Stomach (tissue), 9 donors: ENCODE results near the gene ZNF277. TPM values are rescaled to one million over a fixed set of nuclear protein-coding genes. Genes with fewer than 3 reads are reported as not detected.
"Not testable (repeated sequence)": the region's sequence is repeated elsewhere in the genome, so short reads cannot be mapped to it uniquely, and the experiment has no call there.

ENCODE experiments used
- DNase-seq, 2 donors: peaks; one replicate each; pipeline versions ENCODE4 v3.0.0 to v3.0.0-alpha.2; 2013 to 2019
- H3K27ac ChIP-seq, 5 donors: fragments of 200-600 bp in 4 of 5; sonication (generic) in 4 of 5; one replicate each; pipeline ENCODE4 v1.5.1; 2013 to 2019; ENCODE audit warnings: mild to moderate bottlenecking in 1 of 5, moderate library complexity in 1 of 5
- H3K27me3 ChIP-seq, 3 donors: fragments of 200-600 bp; sonication (generic); one replicate each; pipeline ENCODE4 v1.5.1; 2017 to 2019; ENCODE audit warnings: mixed run types in 1 of 3
- H3K36me3 ChIP-seq, 4 donors: fragments of 200-600 bp; sonication (generic); 1 replicate in 3 of 4; 2 replicates in 1 of 4; pipeline ENCODE4 v1.5.1; 2016 to 2019
- H3K4me1 ChIP-seq, 4 donors: fragments of 200-600 bp; sonication (generic); one replicate each; pipeline ENCODE4 v1.5.1; 2016 to 2019
- H3K4me3 ChIP-seq, 4 donors: fragments of 200-600 bp; sonication (generic) in 3 of 4; one replicate each; pipeline ENCODE4 v1.5.1; 2016 to 2019; ENCODE audit warnings: mild to moderate bottlenecking in 1 of 4
- H3K9me3 ChIP-seq, 4 donors: fragments of 200-600 bp; sonication (generic); one replicate each; pipeline ENCODE4 v1.5.1; 2016 to 2019
- EP300 ChIP-seq: sonication (generic); formaldehyde crosslinking; IDR thresholded peaks from one replicate; pipeline ENCODE4 v1.6.1; 2017; ENCODE audit warnings: antibody characterized with exemption
- POLR2A ChIP-seq, 4 donors: fragments of 450-650 bp; IDR thresholded peaks; one replicate each; pipeline ENCODE4 v1.6.1; 2016; ENCODE audit warnings: antibody characterized with exemption in 4 of 4, control low read depth in 2 of 4, mild to moderate bottlenecking in 1 of 4, moderate library complexity in 1 of 4
- POLR2AphosphoS5 ChIP-seq, 3 donors: sonication (generic); formaldehyde crosslinking; IDR thresholded peaks; one replicate each; pipeline ENCODE4 v1.6.1; 2016; ENCODE audit warnings: antibody characterized with exemption in 3 of 3
- WGBS, 5 donors: extraction: QIAGEN DNeasy Blood & Tissue Kit in 3 of 5; methylation state at CpG; one replicate each; pipeline versions ENCODE4 v1.1.5 to v1.1.7; 2013 to 2018; 5-methylcytosine and 5-hydroxymethylcytosine counted together
- intact Hi-C: fragments of 100-400 bp; cut with DNase I; formaldehyde crosslinking; loops from one replicate; pipeline ENCODE4 v1.15.1; 2023; ENCODE audit warnings: low total_unique reads
- polyA plus RNA-seq, 3 donors: library from polyadenylated mRNA; stranded (reverse); fragments of 200-250 nt; gene quantifications; one replicate each; pipeline ENCODE4 v1.2.3, GENCODE V29; 2013
- total RNA-seq, 5 donors: library from RNA; depleted of rRNA; stranded (reverse); fragments of >200 nt; gene quantifications; one replicate each; pipeline versions ENCODE4 v1.1.0 to v1.2.3, GENCODE V29; 2014 to 2016
- TF ChIP-seq, protein P1 (sequence below), 7 experiments: fragments of 450-650 bp in 4 of 7; fragments of 200-600 bp in 3 of 7; sonication (generic) in 3 of 7; IDR thresholded peaks; one replicate each; pipeline ENCODE4 v1.5.1; 2016 to 2019; ENCODE audit warnings: antibody characterized with exemption in 7 of 7, control low read depth in 2 of 7, mild to moderate bottlenecking in 1 of 7
- donor health status: healthy with polysubstance abuse.
- donor health status: Bipolar disorder and iron deficiency.
- donor health status: healthy.

ZNF277 gene
- total and polyA plus RNA-seq, 8 donors: 9.9 to 75.0 (median 27.2) TPM

DNA sequence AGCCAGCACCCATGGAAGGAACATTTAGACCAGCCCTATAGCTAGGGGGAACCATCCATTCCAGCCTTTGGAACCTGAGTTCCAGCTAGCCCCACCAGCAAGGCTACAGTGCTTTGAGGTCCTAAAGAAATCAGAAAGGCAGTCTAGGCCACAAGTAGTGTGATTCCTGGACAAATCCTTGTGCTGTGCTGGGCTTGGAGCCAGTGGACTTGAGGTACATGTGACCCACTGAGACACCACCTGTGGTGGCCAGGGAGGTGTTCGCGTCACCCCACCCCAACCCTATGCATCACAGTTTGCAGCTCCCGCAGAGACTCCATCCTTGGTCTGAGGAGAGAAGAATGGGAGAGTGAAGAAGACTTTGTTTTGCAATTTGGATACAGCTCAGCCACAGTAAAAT lies 31.8 kb downstream of the ZNF277 start:
- Histone ChIP-seq H3K9me3 (no peaks in the 10 kb centered on the region), H3K27ac (no peak overlapping the region), H3K4me3 (no peak overlapping the region), H3K27me3 (no peaks in the 10 kb centered on the region), H3K4me1 (peaks cover 0 to 4% (median 0%) of the 10 kb centered on the region in 4 donors), H3K36me3 (no peaks in the 10 kb centered on the region)
- intact Hi-C loops: no loop called here
- 98 to 100% (median 100%) methylated on average over 3 of the region's 3 CpGs for WGBS, 5 donors
- DNase-seq: no peak
- TF ChIP-seq POLR2AphosphoS5 (IDR thresholded peaks at IDR 0.05): no peak
- TF ChIP-seq POLR2A (IDR thresholded peaks at IDR 0.05): no peak
- no peak for TF ChIP-seq EP300
- TF ChIP-seq, protein P1, sequence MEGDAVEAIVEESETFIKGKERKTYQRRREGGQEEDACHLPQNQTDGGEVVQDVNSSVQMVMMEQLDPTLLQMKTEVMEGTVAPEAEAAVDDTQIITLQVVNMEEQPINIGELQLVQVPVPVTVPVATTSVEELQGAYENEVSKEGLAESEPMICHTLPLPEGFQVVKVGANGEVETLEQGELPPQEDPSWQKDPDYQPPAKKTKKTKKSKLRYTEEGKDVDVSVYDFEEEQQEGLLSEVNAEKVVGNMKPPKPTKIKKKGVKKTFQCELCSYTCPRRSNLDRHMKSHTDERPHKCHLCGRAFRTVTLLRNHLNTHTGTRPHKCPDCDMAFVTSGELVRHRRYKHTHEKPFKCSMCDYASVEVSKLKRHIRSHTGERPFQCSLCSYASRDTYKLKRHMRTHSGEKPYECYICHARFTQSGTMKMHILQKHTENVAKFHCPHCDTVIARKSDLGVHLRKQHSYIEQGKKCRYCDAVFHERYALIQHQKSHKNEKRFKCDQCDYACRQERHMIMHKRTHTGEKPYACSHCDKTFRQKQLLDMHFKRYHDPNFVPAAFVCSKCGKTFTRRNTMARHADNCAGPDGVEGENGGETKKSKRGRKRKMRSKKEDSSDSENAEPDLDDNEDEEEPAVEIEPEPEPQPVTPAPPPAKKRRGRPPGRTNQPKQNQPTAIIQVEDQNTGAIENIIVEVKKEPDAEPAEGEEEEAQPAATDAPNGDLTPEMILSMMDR (IDR thresholded peaks at IDR 0.05): no peak

- intact Hi-C loops: no loop called here
- no peak overlapping the region for H3K4me3 ChIP-seq
- no peaks in the 10 kb centered on the region for H3K36me3 ChIP-seq
- no peaks in the 10 kb centered on the region for H3K4me1 ChIP-seq
- H3K27ac ChIP-seq: no peak overlapping the region
- no peaks in the 10 kb centered on the region for H3K27me3 ChIP-seq
- WGBS, 5 donors: 94 to 99% (median 96%) methylated on average over 9 of the region's 9 CpGs
- DNase-seq: no peak
- H3K9me3 ChIP-seq: no peaks in the 10 kb centered on the region
- TF ChIP-seq POLR2AphosphoS5 (IDR thresholded peaks at IDR 0.05) (no peak), POLR2A (IDR thresholded peaks at IDR 0.05) (no peak), EP300 (no peak)
- TF ChIP-seq, protein P1 (IDR thresholded peaks at IDR 0.05): no peak
These were observed 32.5 kb downstream of the ZNF277 start for GRCh38 chr7:112238852-112239610.

- H3K9me3 ChIP-seq: no peaks in the 10 kb centered on the region
- WGBS, 5 donors: 94 to 100% (median 98%) methylated on average over 2 of the region's 2 CpGs
- H3K36me3 ChIP-seq: no peaks in the 10 kb centered on the region
- no peak for DNase-seq
- TF ChIP-seq EP300 (no peak), POLR2AphosphoS5 (IDR thresholded peaks at IDR 0.05) (no peak), POLR2A (IDR thresholded peaks at IDR 0.05) (no peak)
- TF ChIP-seq, protein P1 (IDR thresholded peaks at IDR 0.05): peak in 1 of 7 experiments; percentile 6
- intact Hi-C loops: no loop called here
- no peak overlapping the region for H3K27ac ChIP-seq
- H3K4me3 ChIP-seq: no peak overlapping the region
- H3K4me1 ChIP-seq: peaks cover 0 to 13% (median 0%) of the 10 kb centered on the region in 4 donors
- no peaks in the 10 kb centered on the region for H3K27me3 ChIP-seq
These were observed 42.1 kb downstream of the ZNF277 start for GRCh38 chr7:112248598-112248997.

GRCh38 chr7:112249967-112250366 lies 43.5 kb downstream of the ZNF277 start:
- peaks cover 0 to 13% (median 5%) of the 10 kb centered on the region in 4 donors for H3K4me1 ChIP-seq
- WGBS, 5 donors: 73 to 86% (median 78%) methylated on average over 13 of the region's 13 CpGs
- intact Hi-C loops, H3K4me3 ChIP-seq, H3K9me3 ChIP-seq, H3K27ac ChIP-seq, H3K27me3 ChIP-seq, DNase-seq, H3K36me3 ChIP-seq: not testable (repeated sequence)

GRCh38 chr7:112252141-112252540 lies 45.6 kb downstream of the ZNF277 start:
- H3K36me3 ChIP-seq: no peaks in the 10 kb centered on the region
- H3K27ac ChIP-seq: no peak overlapping the region
- WGBS, 5 donors: 76 to 92% (median 89%) methylated on average over 3 of the region's 3 CpGs
- no peaks in the 10 kb centered on the region for H3K9me3 ChIP-seq
- H3K4me1 ChIP-seq: peaks cover 0 to 21% (median 11%) of the 10 kb centered on the region in 4 donors
- TF ChIP-seq, protein P1 (IDR thresholded peaks at IDR 0.05): no peak
- intact Hi-C loops: no loop called here
- no peak overlapping the region for H3K4me3 ChIP-seq
- no peaks in the 10 kb centered on the region for H3K27me3 ChIP-seq
- no peak for DNase-seq
